DMS153 treated with DMSO at 0.1 percent for 48 hours (cell line): ENCODE measurements around the gene PCGF1.

Source experiments
- DNase-seq: peaks from one replicate; lab custom pipeline; 2025; ENCODE audit not compliant: unreplicated experiment; lab: John Stamatoyannopoulos, UW

The PCGF1 gene

DNA sequence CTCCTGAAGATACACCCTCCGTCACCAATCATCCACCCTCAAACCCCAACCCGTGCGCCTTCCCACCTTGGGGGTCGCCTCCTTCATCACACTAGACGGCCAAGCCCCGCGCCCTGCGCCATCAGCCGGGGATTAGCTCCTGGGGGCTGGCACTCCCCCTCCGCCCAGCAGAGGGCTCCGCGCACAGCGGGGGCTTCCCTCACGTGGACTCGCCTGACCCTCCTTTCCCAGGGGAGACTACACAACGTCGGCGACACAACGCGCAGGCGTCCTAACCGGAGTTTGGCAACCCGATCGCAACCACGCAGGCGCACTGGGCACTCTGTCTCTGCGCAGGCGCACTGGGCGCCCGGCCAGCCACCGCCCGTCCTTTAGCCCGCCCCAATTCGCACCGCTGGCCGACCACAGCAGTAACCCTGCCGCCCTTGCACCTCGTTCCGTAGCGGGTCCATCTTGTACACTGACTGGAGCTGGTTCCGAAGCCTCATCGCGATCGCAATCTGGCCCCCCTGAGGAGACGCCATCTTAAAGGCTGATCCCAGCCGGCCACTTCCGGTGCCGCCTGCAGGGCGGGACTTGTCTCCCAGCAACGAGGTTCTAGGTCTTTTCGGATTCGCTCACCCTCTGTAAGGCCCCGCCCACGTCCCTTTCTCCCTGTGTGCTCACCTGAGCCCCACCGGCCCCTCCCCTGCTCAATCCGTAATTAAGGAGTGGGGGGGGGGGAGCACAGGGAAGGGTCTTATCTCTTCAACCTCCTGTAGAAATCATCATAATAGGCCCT lies at the start of gene PCGF1:
Gene PCGF1, minus strand, starts transcription at position 551 of the 781 bp plus-strand sequence. Its CDS starts 27 bp downstream, at position 524.
- DNase-seq = peak; percentile 94

DNA sequence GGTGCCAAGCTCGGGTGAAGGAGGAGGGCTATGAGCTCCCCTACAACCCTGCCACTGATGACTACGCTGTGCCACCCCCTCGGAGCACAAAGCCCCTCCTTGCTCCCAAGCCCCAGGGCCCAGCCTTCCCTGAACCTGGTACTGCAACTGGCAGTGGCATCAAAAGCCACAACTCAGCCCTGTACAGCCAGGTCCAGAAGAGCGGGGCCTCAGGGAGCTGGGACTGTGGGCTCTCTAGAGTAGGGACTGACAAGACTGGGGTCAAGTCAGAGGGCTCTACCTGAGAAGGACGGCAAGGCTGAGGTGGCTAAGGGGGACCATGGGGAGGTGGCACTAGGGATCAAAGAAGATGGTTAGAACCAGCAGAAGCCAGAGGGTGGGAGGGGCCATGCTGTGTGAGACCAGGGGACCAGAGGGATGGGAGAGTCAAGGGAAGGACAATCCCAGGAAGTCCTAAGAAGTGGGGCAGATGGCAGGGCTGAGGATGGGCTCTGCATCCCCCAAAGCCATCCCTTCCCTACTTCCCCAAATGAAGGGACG lies 49.4 kb upstream of the PCGF1 start:
- no peak for DNase-seq

DNA sequence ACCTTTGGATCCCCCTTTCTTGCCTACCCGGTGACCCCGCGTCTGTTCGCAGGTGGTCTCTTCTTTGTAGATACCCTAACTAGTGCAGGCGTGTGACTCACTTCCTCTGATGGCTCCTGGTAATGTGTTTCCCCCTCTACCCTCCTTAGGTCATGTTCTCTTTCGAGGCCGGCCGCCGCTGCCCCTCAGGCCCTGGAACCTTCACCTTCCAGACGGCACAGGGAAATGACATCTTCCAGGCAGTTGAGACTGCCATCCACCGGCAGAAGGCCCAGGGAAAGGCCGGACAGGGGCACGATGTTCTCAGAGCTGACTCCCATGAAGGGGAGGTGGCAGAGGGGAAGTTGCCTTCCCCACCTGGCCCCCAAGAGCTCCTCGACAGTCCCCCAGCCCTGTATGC lies 48.7 kb upstream of the PCGF1 start:
- no peak for DNase-seq

GRCh38 chr2:74555610-74556103 lies 48.2 kb upstream of the PCGF1 start:
- no peak for DNase-seq

GRCh38 chr2:74554820-74555531 lies 47.5 kb upstream of the PCGF1 start:
- peak; percentile 63 for DNase-seq

- peak; percentile 43 for DNase-seq
Measured at GRCh38 chr2:74553892-74554819, 46.7 kb upstream of the PCGF1 start, which contains the start of the genes DOK1 and LOXL3. Gene DOK1 (plus strand): TSS chr2:74554720. CDS start chr2:74554755, 35 bp downstream. Gene LOXL3 (minus strand): TSS chr2:74553942. CDS start chr2:74552634, 1,308 bp downstream.

GRCh38 chr2:74552914-74553811 lies 45.7 kb upstream of the PCGF1 start:
- DNase-seq = no peak

- DNase-seq = no peak
Measured at GRCh38 chr2:74551942-74552913, 44.7 kb upstream of the PCGF1 start.

GRCh38 chr2:74551530-74551929 lies 44.0 kb upstream of the PCGF1 start:
- DNase-seq = no peak

DNA sequence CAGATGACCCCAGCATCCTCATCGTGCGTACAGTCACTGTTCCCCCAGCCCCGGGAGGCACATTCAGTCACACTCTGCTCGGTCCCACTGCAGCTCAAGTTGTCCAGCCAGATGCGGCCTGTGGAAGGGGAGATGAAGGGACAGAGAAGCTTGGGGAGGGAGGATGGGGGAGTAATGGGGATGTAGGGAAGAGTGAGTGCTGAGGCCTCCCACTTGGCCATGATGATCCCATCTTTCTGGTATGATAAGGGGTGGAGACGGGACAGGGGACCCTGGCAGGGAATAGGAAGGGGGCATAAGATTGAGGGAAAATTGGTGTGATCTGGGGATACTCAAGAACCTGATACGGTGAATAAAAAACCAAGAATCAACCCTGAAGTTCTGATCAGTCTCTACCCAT lies 42.7 kb upstream of the PCGF1 start:
- DNase-seq = no peak

DNA sequence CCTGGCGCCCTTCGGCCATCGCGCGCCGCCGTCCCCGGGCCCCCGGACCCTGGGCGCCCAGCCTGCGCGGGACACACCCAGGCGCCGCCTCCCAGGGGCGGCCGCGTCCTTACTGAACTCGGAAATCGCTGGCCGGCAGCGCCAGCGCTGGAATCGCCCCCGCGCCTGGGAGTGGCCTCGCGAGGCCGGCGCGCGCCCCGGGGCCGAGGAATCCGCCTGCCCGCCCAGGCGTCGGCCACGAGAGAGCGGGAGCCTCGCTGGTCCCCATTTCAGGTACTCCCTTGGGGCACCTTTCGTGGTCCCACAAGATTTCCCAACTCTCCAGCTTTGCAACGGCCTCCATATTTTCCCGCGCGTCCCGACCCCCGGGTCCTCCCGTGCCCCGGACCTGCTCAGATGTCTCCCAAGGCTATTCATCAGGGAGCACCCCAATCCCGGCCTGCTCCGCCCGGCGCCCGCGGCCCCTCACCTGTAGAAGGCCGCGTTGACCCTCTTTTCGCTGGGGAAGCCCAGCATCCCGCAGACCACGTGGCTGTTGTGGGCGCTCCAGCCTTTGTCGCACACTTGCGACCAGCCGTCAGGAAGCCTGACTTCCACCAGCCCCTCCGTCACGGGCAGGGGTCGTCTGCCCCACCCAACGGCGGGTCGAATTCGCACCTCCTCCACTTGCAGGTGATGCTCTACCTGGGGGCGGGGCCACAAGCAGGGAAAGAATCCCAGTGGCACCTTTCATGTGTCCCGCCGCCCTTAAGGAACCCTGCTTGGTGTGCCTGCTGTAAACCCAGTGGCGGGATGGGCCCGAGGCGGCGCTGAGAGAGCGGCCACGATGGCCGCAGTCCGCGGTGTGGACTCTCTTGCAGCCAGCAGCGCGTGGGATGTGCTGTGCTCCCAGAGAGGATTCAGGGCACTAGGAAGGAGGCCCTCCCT lies 41.7 kb upstream of the PCGF1 start:
- DNase-seq = no peak

DNA sequence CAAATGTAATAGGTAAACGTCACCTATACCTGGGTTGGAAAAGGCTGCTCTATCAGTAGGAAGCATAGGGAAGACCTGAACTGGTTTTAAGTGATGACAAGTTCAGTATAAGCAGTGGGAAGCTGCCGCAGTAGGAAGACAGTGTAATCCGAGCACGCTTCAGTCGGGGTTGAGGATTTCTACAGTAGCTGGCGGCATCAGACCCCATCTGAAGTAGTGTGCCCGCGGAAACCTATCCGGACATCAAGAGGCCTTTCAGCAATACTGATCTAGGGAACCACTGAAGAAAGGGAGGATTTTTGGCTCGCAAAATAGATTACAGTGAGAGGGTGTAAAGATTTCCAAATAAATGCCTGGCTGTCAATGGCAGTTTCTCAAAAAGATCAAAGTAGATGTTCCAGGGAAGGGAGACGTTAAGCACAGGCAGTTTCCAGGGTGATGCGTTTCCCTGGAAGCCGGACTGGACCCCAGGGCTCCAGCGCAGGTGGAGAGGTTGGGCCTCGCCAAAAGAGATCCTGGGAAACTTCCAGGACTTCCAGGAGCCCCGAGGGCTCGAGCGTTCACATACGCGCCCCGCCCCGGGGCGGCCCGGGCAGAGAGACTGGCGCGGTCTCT lies 40.9 kb upstream of the PCGF1 start:
- no peak for DNase-seq

DNA sequence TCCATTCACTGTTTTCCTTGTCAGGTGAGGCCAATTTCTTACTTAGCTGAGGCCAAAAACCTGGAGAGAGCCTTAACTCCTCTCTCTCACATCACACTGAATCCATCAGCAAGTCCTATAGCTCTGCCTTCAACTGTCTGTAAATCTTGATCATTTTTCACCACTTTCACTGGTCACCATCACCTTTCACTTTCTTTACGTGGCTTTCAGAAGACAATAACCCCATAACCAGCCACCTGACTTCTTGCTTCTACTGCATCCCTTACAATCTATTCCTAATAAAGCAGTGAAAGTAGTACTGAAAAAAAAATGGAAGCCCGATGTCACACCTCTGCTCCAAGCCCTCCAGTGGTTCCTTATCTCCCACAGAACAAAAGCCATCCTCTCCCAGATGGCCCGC lies 38.5 kb upstream of the PCGF1 start:
- DNase-seq = no peak

DNA sequence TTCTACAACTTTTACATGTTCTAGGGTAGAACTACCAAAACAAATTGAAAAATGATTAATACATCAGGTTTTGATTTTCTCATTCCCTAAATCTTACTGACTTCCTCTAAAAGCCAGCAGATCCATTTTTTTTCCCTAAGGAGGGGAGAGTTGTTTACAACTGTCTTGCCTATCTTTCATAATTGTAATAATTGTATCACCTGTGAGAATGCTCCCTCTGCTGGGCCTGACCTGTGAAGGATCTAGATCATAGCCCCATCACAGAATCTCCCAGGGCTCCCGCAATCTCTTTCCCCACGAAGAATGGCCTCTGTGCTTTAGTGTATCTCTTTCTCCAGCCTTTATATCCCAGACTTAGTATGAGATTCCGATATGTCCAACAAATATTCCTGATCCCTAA lies 37.1 kb upstream of the PCGF1 start:
- no peak for DNase-seq

- no peak for DNase-seq
Measured at GRCh38 chr2:74542978-74543377, 35.5 kb upstream of the PCGF1 start.

DNA sequence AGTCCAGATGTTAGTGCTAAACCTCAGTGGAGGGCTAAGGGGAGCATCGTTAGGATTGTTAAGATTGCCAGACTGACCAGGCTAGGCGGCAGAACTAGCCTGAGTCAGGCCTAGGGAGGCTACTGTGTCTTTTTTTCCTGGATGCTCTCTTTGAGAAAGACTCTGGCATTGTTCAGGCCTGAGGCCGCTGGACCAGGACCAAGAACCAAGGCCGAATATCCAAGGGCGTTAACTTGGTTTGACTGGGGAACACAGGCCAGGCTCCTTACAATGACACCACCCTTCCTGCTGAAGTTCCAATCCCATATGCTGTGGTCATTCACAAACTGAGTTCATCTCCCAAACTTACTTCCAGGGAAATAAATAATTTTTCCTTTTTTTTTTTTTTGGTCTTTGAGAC lies 32.8 kb upstream of the PCGF1 start:
- DNase-seq = no peak

- no peak for DNase-seq
Measured at GRCh38 chr2:74538881-74539339, 31.4 kb upstream of the PCGF1 start.
